Skeletal muscle cell (primary cell): ENCODE data around the gene CBR3.

ENCODE experiments used
- DNase-seq: peaks from one replicate; pipeline ENCODE4 v3.0.0-alpha.2; 2010; ENCODE audit warnings: low read depth
- H3K4me3 ChIP-seq: 2 replicates; pipeline ENCODE4 v1.5.1; 2011; ENCODE audit warnings: low read depth, mild to moderate bottlenecking, control low read depth, low read length, moderate library complexity

Gene CBR3

DNA sequence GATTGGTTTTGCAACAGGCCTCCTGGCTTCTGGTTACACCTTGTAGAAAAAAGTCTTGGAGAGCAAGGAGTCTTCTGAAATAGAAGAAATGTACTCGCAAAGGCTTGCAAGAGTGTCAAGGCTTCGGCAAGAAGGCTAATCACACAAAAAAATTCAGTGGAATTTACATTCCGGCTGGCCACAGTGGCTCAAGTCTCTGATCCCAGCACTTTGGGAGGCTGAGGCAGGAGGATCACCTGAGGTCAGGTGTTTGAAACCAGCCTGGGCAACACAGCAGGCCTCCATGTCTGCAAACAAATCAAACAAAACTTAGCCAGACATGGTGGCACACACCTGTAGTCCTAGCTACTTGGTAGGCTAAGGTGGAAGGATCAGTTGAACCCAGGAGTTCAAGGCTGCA, 14.0 kb downstream of the CBR3 start:
- H3K4me3 ChIP-seq = no peak overlapping the region
- DNase-seq = no peak

DNA sequence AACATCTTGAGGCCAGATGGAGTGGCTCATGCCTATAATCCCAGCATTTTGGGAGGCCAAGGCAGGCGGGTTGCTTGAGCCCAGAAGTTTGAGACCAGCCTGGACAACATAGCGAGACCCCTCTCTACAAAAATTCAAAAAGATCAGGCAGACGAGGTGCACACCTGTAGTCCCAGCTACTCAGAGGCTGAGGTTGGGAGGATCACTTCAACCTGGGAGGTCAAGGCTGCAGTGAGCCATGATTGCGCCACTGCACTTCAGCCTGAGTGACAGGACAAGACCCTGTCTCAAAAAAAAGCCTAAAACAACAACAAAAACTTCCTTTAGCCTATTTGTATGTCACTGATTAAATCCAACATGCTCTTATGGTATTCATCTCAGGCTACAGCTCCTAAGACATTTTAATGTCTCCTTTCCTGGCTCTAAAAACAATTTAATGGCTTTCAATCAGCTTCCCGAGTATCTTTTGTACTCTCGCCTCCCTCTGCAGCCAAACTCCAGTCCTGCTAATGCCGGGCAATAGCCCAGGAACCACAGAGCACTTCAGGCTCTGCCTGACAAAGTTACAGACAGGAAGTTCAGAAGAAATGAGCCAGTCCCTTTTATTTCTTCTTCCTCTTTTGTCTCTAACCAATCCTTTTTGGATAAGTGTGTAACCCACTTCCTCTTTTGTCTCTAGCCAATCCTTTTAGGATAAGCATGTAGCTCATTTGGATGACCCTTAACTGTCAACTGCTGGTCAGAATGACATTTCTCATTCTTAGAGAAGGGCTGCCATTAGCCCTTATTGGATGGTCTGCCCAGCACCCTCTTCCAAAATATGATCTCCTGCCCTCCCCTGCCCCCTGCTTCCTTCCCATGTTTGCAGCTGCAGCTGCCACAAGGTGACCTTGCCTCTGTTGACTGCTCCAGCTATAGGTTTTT, 15.2 kb downstream of the CBR3 start:
- DNase-seq = no peak
- H3K4me3 ChIP-seq = no peak overlapping the region

DNA sequence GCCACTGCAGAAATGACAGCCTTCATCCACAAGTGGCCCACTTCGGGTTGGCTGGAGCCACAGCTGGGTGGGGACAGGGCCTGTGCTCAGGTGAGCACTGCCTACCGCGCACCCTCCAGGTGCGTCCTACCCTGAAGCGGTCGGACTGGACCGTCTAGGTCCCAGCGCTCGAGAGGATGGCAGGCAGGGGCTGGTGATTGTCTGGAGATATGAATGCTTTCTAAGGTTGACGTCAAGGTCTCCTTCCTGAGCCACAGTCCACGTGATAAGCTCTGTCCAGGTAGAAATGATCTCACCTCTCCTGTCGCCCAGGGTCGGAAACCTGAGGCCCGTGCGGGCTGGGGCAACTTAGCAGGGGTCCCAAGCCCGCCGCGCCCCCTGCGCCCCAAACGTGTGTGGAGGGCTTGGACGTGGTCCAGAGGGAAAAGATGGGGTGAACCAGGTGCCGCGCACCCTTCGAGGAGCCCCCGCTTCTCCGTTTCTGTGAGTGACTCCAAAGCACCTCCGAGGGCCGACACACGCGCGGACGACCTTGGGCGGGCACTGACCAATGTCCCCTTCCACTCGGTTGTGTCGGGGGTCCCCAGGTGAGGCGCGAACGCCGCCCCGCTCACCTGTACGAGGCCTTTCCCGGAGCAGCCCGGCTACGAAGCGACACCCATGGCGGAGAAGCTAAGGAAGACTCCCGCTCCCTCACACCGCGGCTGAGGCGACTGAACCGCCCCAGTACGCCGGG, 20.9 kb downstream of the CBR3 start:
- no peak for DNase-seq
- H3K4me3 ChIP-seq = peak overlapping the region; percentile 74

DNA sequence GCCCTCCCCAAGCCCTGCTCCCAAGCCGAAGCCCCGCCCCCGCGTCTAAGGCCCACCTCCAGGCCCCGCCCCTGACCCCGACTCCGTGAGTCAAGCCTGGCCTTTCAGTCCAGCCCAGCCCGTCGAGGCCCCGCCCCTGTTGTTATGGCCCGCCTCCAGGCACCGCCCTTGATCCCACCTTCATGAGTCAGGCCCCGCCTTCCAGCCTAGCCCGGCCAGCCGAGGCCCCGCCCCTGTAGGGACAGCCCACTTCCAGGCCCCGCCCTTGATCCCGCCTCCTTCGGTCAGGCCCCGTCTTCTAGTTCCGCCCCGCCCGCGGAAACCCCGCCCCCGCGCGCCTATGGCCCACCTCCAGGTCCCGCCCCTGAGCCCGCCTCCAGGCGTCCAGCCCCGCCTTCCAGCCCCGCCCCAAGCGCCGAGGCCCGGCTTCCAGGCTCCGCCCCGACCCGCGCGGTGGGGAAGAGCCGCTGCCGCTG, 21.5 kb downstream of the CBR3 start:
- peak; percentile 92 for DNase-seq
- H3K4me3 ChIP-seq = peak overlapping the region; percentile 81

DNA sequence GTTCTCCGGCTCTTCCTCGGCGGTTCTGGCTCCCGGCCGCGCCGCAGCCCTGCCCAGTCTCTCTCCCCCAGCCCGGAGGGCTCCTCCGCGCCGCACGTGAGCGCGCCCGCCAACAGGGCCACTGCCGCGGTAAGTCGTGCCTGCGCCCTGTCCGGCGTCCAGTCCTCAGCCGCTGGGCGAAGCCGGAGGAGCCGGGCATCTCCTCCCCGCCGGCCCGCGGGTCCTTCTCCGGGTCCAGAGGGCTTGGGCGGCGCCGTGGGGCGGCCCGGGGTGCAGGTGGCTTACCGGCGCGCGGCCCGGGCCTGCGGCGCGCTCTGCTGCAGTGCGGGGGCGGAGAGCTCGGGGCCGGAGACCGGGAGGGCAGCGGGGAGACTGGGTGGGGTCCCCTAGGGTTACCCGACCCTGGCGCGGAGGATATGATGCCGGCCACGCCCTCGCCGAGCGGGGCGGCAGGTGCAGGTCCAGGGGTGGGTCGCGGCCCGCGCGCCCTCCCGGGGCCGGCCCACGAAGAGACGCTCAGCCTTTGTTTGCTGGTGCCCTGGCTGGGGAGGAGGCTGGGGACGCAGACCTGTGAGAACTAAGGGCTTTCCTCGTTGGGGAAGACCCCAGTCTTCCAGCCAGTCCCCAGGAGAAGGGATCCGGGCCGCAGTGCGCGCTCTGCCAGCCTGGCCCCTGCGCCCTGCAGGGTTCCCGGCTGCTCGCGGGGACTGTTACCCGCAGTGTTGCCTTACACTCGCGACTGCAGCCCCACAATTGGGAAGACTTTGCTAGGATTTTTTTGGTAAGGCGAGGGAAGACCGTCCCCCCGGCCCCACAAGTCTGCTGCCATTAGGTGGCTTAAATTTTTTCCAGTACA, 22.2 kb downstream of the CBR3 start, which contains the start of gene DOP1B:
Gene DOP1B, plus strand, starts transcription at position 10 of the 856 bp plus-strand sequence. CDS start 7,910 bp downstream, outside the sequence.
- no peak for DNase-seq
- H3K4me3 ChIP-seq = peak within 1 kb of the TSS; percentile 81

DNA sequence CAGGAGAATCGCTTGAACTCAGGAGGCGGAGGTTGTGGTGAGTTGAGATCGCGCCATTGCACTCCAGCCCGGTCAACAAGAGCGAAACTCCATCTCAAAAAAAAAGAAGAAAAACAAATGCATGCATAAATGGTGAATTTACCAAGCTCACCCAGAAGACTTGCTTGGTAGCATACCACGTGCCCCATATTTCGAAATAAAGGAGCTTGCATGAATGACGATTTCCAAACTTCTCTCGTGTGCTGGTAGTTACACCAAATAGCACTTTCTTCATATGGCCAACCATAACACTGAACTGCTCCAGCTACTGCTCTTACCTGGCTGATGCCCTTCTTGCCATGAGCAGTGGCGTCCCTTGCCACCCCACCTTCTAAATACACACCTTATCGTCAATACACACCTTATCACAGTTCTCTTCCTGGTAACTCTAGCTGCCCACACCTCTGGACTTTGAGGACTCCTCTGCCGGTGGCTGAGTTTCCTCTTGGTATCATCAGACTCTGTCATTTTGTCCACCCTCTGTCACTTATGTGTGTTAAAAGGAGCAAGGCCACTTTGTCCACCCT, 24.6 kb downstream of the CBR3 start:
- no peak overlapping the region for H3K4me3 ChIP-seq
- DNase-seq = no peak

DNA sequence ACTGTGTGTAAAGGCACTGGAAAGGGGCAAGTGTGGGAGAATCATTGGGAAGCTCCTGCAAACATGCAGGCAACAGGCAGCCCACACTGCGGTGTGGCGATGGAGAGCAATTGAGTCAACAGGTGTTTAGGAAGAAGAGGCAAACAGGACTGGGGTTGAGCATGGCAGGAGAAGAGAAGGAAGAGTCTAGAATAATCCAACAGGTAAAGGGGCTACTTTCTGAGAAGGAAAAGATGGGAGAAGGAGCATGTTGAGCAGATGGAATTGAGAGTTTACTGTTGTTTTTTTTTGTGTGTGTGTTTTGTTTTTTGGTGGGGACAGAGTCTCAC, 25.9 kb downstream of the CBR3 start:
- H3K4me3 ChIP-seq = no peak overlapping the region
- no peak for DNase-seq

DNA sequence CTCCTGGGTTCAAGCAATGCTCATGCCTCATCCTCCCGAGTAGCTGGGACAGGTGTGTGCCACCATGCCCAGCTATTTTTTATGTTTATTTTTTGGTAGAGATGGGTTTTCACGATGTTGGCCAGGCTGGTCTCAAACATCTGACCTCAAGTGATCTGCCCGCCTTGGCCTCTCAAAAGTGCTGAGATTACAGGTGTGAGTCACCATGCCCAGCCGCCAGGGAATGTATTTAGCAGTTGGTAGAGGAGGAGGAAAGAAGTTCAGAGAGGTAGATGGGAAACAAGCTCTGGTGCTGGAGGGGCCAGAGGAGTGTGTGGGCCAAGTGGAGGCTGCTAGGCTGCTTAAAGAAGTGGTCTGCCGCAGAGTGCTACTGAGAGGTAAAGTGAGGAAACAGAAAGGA, 27.8 kb downstream of the CBR3 start:
- DNase-seq = no peak
- no peak overlapping the region for H3K4me3 ChIP-seq

DNA sequence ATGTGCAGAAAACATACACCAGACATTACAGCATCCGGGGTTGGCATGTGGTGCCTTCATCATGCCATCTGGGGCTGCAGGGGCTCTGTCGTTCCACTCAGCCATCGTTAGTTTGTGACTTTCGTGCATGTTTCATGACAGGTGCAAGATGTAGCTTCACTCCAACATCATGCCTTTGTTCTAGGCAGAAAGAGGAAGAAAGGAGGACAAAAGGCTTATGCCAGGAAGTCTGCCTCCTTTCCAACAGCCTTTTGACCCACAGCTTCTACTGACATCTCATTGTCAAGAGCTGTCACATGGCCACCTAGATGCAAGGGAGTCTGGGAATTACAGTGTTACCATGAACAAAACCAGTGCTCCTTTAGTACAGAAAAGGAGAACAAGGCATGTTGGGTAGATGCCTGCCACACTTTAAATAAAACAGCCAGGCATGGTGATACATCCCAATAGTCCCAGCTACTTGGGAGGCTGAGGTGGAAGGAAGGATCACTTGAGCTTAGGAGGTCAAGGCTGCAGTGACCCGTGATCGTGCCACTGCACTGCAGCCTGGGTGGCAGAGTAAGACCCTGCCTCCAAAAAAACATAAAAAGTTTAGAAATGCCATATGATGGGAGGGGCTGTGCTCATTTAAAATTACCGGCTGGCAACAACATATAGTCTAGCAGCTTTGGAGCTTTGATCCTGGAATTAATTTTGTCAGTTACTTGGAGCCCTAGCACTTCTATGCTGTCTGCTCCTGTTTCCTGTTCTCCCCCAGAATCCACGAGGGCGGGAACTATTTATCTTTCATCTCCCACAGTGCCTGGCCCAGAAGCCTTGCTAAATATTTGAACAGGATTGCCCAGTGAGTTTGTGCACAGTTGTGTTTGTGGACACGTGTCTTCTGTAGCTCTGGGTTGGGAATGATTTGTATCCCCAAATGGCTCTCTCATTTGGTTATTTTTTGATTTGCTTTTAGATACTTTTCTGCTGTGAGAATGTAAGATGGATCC, 29.2 kb downstream of the CBR3 start:
- H3K4me3 ChIP-seq = no peak overlapping the region
- no peak for DNase-seq

DNA sequence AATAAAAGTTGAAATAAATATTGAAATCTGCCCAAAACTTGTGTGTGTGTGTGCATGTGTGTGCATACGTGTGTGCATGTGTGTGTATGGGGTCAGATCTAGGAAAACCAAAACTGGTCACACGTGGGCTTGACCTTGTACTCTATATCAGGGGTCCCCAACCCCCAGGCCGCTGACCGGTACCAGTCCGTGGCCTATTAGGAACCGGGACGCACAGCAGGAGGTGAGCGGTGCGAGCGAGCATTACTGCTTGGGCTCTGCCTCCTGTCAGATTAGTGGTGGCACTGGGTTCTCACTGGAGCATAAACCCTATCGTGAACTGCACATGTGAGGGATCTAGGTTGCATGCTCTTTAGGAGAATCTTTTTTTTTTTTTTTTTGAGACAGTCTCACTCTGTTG, 30.5 kb downstream of the CBR3 start:
- no peak for DNase-seq
- no peak overlapping the region for H3K4me3 ChIP-seq

DNA sequence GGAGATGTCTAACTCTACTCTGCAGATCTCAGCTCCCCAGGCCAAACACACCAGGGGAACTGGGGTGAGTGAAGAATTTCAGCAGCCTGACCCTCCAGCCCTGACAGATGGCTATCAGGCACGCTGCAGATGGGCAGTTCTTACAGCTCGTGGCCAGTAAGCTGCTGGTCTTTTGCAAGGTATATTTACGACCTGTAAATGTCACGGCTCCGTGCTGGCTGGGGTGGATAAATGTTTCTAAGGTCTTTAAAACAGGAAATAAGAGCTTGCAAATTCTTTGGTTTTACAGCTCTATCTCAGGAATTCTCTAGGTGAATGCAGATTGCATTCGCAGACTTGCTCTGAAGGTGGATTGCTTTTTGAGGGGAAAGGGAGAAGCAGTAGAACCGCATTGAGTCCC, 31.8 kb downstream of the CBR3 start:
- H3K4me3 ChIP-seq = no peak overlapping the region
- DNase-seq = no peak

DNA sequence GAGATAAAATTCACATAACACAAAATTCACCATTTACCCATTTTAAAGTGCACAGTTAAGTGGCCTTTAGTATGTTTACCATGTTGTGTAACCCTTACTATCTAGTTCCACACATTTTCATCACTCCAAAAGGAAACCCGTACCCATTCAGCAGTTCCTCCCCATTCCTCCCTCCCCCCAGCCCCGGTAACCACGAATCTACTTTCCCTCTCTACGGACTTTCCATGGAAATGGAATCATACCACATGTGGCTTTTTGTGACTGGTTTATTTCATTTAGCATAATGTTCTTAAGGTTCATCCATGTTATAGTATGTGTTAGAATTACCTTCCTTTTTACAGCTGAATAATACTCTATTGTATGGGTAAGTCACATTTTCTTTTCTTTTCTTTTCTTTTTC, 32.7 kb downstream of the CBR3 start:
- DNase-seq = no peak
- H3K4me3 ChIP-seq = no peak overlapping the region

DNA sequence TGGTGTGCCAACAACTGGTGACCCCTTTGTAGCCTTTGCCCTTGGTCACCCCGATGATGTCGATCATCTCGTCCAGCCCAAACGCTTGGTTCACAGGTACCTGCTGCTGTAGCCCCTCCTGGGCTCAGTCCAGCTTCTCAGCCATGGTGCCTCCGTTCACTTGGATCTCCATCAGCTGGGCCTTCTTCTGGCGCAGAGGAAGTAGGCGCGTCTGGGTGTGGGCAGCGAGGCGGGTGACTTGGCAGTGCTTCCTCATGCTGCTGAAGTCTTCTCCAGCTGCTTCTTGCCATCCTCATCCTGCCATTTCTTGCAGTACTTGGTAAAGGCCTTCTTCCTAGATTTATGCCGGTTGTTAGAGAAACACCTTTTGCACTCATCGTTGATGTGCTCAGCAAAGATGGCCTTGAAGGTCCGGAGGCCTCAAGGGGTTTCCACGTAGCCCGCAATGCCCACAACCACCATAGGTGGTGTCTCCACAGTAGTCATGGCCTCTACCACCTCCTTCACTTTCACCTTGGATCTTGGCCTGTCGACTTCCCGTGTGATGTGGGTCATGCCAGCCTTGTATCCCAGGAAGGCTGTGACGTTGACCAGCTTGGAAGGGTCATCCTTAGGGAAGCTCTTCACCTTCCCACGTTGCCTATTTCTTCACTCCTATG, 34.7 kb downstream of the CBR3 start:
- H3K4me3 ChIP-seq = no peak overlapping the region
- no peak for DNase-seq

DNA sequence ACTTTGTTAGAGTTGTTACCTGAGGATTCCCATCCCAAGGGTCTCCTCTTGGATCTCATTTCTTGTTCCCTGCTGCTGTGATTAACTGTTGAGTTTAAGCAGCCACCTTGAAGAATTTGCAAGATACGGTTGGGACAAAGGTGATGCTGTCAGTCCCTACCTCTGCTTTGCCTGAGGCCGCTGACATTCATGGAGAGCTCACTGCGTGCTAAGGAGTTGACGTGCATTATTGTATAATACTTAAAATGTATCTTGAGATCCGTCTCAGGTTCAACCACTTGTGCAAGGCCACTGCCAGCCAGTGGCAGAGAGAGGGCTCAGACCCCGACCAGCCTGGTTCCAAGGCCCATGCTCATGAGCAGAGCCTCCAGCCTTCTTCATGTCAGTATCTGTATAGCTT, 35.9 kb downstream of the CBR3 start:
- H3K4me3 ChIP-seq = no peak overlapping the region

DNA sequence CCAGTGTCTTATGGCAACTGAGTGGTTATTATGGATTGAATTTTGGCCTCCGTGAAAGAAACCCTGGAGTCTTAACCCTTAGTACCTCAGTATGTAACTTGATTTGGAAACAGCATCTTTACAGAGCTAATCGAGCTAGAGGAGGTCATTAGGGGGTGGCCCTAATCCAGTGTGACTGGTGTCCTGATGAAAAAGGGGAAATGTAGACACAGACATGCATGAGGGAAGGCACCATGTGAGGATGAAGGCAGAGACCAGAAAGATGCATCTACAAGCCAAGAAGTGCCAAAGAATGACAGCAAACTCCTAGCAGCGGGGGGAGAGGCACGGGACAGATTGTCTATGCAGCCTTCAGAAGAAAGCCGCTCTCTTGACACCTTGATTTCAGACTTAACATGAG, 36.5 kb downstream of the CBR3 start:
- no peak for DNase-seq
- H3K4me3 ChIP-seq = no peak overlapping the region

More for the DNA sequence above, 35.9 kb downstream of the CBR3 start:
- no peak for DNase-seq

DNA sequence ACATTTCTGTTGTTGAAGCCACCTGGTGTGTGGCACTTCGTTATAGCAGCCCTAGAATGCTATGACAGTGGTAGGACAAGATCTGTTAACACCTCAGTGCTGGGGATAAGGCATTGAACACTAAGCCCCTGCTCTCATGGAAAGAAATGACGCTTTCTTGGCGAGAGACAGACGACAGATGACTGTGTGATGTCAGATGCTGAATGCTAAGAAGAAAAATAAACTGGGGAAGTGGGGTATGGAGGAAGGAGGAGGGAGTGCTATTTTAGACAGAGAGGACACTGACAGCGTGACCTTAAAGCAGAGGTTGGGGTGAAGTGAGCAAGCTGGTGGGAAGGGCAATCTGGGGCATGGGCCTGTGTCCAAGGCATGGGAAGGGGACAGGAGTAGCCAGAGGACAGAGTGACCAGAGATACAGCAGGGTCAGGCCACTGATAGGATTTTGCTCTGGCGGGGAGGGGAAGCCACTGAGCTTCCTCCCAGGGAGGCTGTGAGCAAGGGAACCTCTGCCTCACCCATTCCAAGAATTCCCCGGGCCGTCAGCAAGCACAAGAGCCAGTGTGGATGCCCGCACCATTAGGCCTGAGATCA, 37.0 kb downstream of the CBR3 start:
- no peak for DNase-seq
- H3K4me3 ChIP-seq = no peak overlapping the region

DNA sequence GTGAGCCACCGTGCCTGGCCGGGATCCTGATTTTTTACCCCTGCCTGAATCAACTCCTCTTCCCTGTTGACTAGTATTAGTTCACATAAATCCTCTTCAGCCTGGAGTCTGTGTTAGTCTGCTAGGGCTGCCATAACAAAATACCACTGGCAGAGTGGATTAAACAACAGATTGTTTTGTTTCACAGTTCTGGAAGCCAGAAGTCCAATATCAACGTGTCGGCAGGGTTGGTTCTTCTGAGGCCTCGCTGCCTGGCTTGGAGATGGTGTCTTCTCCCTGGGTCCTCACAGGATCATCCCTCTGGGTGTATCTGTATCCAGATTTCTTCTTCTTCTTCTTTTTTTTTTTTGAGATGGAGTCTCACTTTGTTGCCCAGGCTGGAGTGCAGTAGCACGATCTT, 39.9 kb downstream of the CBR3 start:
- DNase-seq = no peak
- H3K4me3 ChIP-seq = no peak overlapping the region
